GM21619 (cell line): ENCODE measurements around the gene SLC1A4.
"Not testable (repeated sequence)": the region's sequence is repeated elsewhere in the genome, so short reads cannot be mapped to it uniquely, and the experiment has no call there.

Experiments used
- ATAC-seq: cut with Tn5 transposase; IDR thresholded peaks from one replicate; pipeline ENCODE4 v1.9.1; 2021; ENCODE audit not compliant: unreplicated experiment

SLC1A4 gene

GRCh38 chr2:64990876-64991275 lies 1.7 kb downstream of the SLC1A4 start:
- ATAC-seq = no peak

- ATAC-seq = no peak
Measured at GRCh38 chr2:64992218-64992617, 3.0 kb downstream of the SLC1A4 start.

GRCh38 chr2:64992990-64993389 lies 3.8 kb downstream of the SLC1A4 start:
- ATAC-seq = no peak

GRCh38 chr2:64995041-64995440 lies 5.8 kb downstream of the SLC1A4 start:
- ATAC-seq = no peak

- ATAC-seq = no peak
Measured at GRCh38 chr2:64996871-64997307, 7.7 kb downstream of the SLC1A4 start.

- ATAC-seq = no peak
Measured at GRCh38 chr2:64998658-64999061, 9.5 kb downstream of the SLC1A4 start.

GRCh38 chr2:64999754-65000153 lies 10.6 kb downstream of the SLC1A4 start:
- ATAC-seq = no peak

GRCh38 chr2:65000644-65001043 lies 11.4 kb downstream of the SLC1A4 start:
- ATAC-seq = no peak

GRCh38 chr2:65003037-65003436 lies 13.8 kb downstream of the SLC1A4 start:
- ATAC-seq = no peak

GRCh38 chr2:65004232-65004631 lies 15.0 kb downstream of the SLC1A4 start:
- ATAC-seq = not testable (repeated sequence)

- ATAC-seq = no peak
Measured at GRCh38 chr2:65013776-65014175, 24.6 kb downstream of the SLC1A4 start.

GRCh38 chr2:65015731-65016130 lies 26.5 kb downstream of the SLC1A4 start:
- ATAC-seq = no peak

GRCh38 chr2:65016789-65017188 lies 27.6 kb downstream of the SLC1A4 start:
- ATAC-seq = peak; percentile 74

- ATAC-seq = no peak
Measured at GRCh38 chr2:65017335-65017734, 28.1 kb downstream of the SLC1A4 start.

- ATAC-seq = no peak
Measured at GRCh38 chr2:65018141-65018582, 29.0 kb downstream of the SLC1A4 start.

GRCh38 chr2:65019010-65019409 lies 29.8 kb downstream of the SLC1A4 start:
- ATAC-seq = no peak

- ATAC-seq = no peak
Measured at GRCh38 chr2:65019675-65020195, 30.5 kb downstream of the SLC1A4 start.

- not testable (repeated sequence) for ATAC-seq
Measured at GRCh38 chr2:65020251-65020650, 31.1 kb downstream of the SLC1A4 start.

GRCh38 chr2:65020943-65021528 lies 31.8 kb downstream of the SLC1A4 start:
- no peak for ATAC-seq

GRCh38 chr2:65021709-65022108 lies 32.5 kb downstream of the SLC1A4 start:
- no peak for ATAC-seq

GRCh38 chr2:65022189-65022588 lies 33.0 kb downstream of the SLC1A4 start:
- ATAC-seq = no peak

- no peak for ATAC-seq
Measured at GRCh38 chr2:65023742-65024141, 34.5 kb downstream of the SLC1A4 start.
